Body of pancreas (tissue), 4 donors: Measurements from ENCODE around the gene KRTCAP2. TPM values are rescaled to one million over a fixed set of nuclear protein-coding genes. Genes with fewer than 3 reads are reported as not detected.
"Not testable (repeated sequence)": the region's sequence is repeated elsewhere in the genome, so short reads cannot be mapped to it uniquely, and the experiment has no call there.

ENCODE experiments used
- ATAC-seq: fragments of 150-250 bp; one replicate; pipeline ENCODE4 v1.9.1; 2016
- DNase-seq, 4 donors: peaks; one replicate each; pipeline ENCODE4 v3.0.0-alpha.2; 2019
- H3K27ac ChIP-seq, 4 donors: fragments of 200-600 bp; sonication (generic); 1 replicate in 3 of 4; 2 replicates in 1 of 4; pipeline versions ENCODE4 v1.5.1 to v1.6.1; 2016 to 2019; ENCODE audit warnings: mild to moderate bottlenecking in 1 of 4, mixed read lengths in 1 of 4, moderate library complexity in 1 of 4
- H3K27me3 ChIP-seq, 2 donors: fragments of 200-600 bp; sonication (generic); one replicate each; pipeline ENCODE4 v1.6.0; 2016; ENCODE audit warnings: mild to moderate bottlenecking in 1 of 2
- H3K36me3 ChIP-seq, 2 donors: fragments of 200-600 bp; sonication (generic); replicated peaks in 1 of 2; 2 replicates each; pipeline ENCODE4 v1.5.1; 2016; ENCODE audit warnings: low read depth in 2 of 2; ENCODE audit not compliant: insufficient read depth in 1 of 2
- H3K4me1 ChIP-seq: fragments of 200-600 bp; sonication (generic); one replicate; pipeline ENCODE4 v1.6.0; 2016
- H3K4me3 ChIP-seq, 2 donors: fragments of 200-600 bp; sonication (generic); 1 replicate in 1 of 2; 2 replicates in 1 of 2; pipeline ENCODE4 v1.5.1; 2016 to 2019
- H3K9me3 ChIP-seq, 3 donors: fragments of 200-600 bp; sonication (generic); 1 replicate in 2 of 3; 2 replicates in 1 of 3; pipeline ENCODE4 v1.5.1; 2016
- POLR2A ChIP-seq, 3 donors: fragments of 450-650 bp; IDR thresholded peaks; one replicate each; pipeline ENCODE4 v1.6.1; 2016; ENCODE audit warnings: antibody characterized with exemption in 3 of 3, mild to moderate bottlenecking in 2 of 3
- WGBS, 2 donors: methylation state at CpG; one replicate each; pipeline ENCODE4 v1.1.5; 2017; 5-methylcytosine and 5-hydroxymethylcytosine counted together
- intact Hi-C: fragments of 100-400 bp; cut with DNase I; formaldehyde crosslinking; loops from one replicate; pipeline ENCODE4 v1.15.1; 2023
- total RNA-seq, 2 donors: library from RNA; depleted of rRNA; stranded (reverse); fragments of >200 nt; gene quantifications; one replicate each; pipeline ENCODE4 v1.1.0, GENCODE V29; 2016
- TF ChIP-seq, protein P1 (sequence below), 7 experiments: fragments of 450-650 bp in 4 of 7; fragments of 200-600 bp in 3 of 7; sonication (generic) in 3 of 7; IDR thresholded peaks; one replicate each; pipeline ENCODE4 v1.5.1; 2016 to 2019; ENCODE audit warnings: antibody characterized with exemption in 7 of 7

The KRTCAP2 gene
- total RNA-seq, 2 donors from 2014 or later = 46.4 to 71.5 TPM

GRCh38 chr1:155191904-155192303 lies 18.8 kb upstream of the KRTCAP2 start:
- WGBS, 2 donors = 18 to 45% methylated on average over 8 of the region's 17 CpGs
- H3K4me1 ChIP-seq = peaks cover 59% of the 10 kb centered on the region
- H3K9me3 ChIP-seq = no peaks in the 10 kb centered on the region
- H3K4me3 ChIP-seq = peak overlapping the region; percentile 9 to 17
- DNase-seq = peak in 3 of 4 donors; percentile 58 to 64 (median 61)
- no peaks in the 10 kb centered on the region for H3K36me3 ChIP-seq
- no peak for ATAC-seq
- TF ChIP-seq POLR2A (IDR thresholded peaks at IDR 0.05) = no peak
- TF ChIP-seq, protein P1, sequence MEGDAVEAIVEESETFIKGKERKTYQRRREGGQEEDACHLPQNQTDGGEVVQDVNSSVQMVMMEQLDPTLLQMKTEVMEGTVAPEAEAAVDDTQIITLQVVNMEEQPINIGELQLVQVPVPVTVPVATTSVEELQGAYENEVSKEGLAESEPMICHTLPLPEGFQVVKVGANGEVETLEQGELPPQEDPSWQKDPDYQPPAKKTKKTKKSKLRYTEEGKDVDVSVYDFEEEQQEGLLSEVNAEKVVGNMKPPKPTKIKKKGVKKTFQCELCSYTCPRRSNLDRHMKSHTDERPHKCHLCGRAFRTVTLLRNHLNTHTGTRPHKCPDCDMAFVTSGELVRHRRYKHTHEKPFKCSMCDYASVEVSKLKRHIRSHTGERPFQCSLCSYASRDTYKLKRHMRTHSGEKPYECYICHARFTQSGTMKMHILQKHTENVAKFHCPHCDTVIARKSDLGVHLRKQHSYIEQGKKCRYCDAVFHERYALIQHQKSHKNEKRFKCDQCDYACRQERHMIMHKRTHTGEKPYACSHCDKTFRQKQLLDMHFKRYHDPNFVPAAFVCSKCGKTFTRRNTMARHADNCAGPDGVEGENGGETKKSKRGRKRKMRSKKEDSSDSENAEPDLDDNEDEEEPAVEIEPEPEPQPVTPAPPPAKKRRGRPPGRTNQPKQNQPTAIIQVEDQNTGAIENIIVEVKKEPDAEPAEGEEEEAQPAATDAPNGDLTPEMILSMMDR (IDR thresholded peaks at IDR 0.05) = no peak
- intact Hi-C loops = no loop called here
- no peaks in the 10 kb centered on the region for H3K27me3 ChIP-seq
- H3K27ac ChIP-seq = peak overlapping the region; percentile 93 to 98 (median 95)

- H3K9me3 ChIP-seq, H3K4me3 ChIP-seq, ATAC-seq, DNase-seq, intact Hi-C loops, H3K36me3 ChIP-seq, H3K27me3 ChIP-seq: not testable (repeated sequence)
- H3K4me1 ChIP-seq = peaks cover 62% of the 10 kb centered on the region
- 36 to 38% methylated on average over 23 of the region's 45 CpGs for WGBS, 2 donors
- peak overlapping the region; percentile 10 to 63 (median 58) for H3K27ac ChIP-seq
Observed at GRCh38 chr1:155189926-155190325, 16.8 kb upstream of the KRTCAP2 start.

DNA sequence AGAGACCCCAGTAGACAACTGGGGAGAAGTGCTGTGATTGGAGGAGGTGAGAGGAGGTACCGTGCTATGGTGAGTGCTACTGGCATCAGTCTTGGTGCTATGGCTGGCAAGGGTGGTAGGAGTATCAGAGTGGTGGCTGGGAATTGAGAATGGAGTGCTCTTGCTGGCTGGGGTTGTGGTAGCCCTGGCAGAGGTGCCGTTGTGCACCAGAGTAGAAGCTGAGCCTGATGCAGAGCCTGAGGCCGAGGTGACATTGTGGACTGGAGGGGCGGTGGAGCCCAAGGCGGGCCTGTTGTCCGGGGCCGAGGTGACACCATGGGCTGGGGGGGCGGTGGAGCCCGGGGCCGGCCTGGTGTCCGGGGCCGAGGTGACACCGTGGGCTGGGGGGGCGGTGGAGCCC lies 15.2 kb upstream of the KRTCAP2 start:
- Histone ChIP-seq H3K4me3 (no peak overlapping the region), H3K36me3 (no peaks in the 10 kb centered on the region), H3K27ac (peak overlapping the region; percentile 86 to 94 (median 92)), H3K27me3 (no peaks in the 10 kb centered on the region), H3K4me1 (peaks cover 57% of the 10 kb centered on the region), H3K9me3 (no peaks in the 10 kb centered on the region)
- TF ChIP-seq, protein P1 (IDR thresholded peaks at IDR 0.05) = no peak
- peak in 2 of 3 donors; percentile 19 to 32 for TF ChIP-seq POLR2A (IDR thresholded peaks at IDR 0.05)
- DNase-seq (peak in 2 of 4 donors; percentile 42 to 47), ATAC-seq (no peak)
- intact Hi-C loops = no loop called here
- WGBS, 2 donors = 38 to 55% methylated on average over 4 of the region's 14 CpGs

GRCh38 chr1:155187456-155187891 lies 14.4 kb upstream of the KRTCAP2 start:
- Histone ChIP-seq H3K27ac (peak overlapping the region; percentile 86 to 94 (median 92)), H3K27me3 (no peaks in the 10 kb centered on the region), H3K4me3 (no peak overlapping the region), H3K4me1 (peaks cover 52% of the 10 kb centered on the region), H3K9me3 (no peaks in the 10 kb centered on the region), H3K36me3 (no peaks in the 10 kb centered on the region)
- intact Hi-C loops = no loop called here
- ATAC-seq = no peak
- WGBS, 2 donors = 41 to 53% methylated on average over 11 to 16 of the region's 16 CpGs
- peak in 1 of 4 donors; percentile 43 for DNase-seq
- no peak for TF ChIP-seq POLR2A (IDR thresholded peaks at IDR 0.05)
- TF ChIP-seq, protein P1 (IDR thresholded peaks at IDR 0.05) = no peak

GRCh38 chr1:155186794-155187455 lies 13.8 kb upstream of the KRTCAP2 start:
- 18 to 36% methylated on average over 9 to 14 of the region's 14 CpGs for WGBS, 2 donors
- intact Hi-C loops = no loop called here
- Histone ChIP-seq H3K27ac (peak overlapping the region; percentile 86 to 94 (median 92)), H3K9me3 (no peaks in the 10 kb centered on the region), H3K4me1 (peaks cover 46% of the 10 kb centered on the region), H3K36me3 (no peaks in the 10 kb centered on the region), H3K27me3 (no peaks in the 10 kb centered on the region), H3K4me3 (no peak overlapping the region)
- ATAC-seq (no peak), DNase-seq (peak in 1 of 4 donors; percentile 34)
- TF ChIP-seq POLR2A (IDR thresholded peaks at IDR 0.05) = peak in 1 of 3 donors; percentile 9
- TF ChIP-seq, protein P1 (IDR thresholded peaks at IDR 0.05) = no peak
